Stimulated activated CD4-positive, alpha-beta T cell treated with anti-CD3 and anti-CD28 coated beads, Interleukin-4, amount 100 ng/mL, for 1 hour (primary cell): ENCODE data around the gene SHC2.
"Not testable (repeated sequence)": the region's sequence is repeated elsewhere in the genome, so short reads cannot be mapped to it uniquely, and the experiment has no call there.

Source experiments
- DNase-seq: peaks from one replicate; pipeline ENCODE4 v3.0.0-alpha.2; 2020

The SHC2 gene

DNA sequence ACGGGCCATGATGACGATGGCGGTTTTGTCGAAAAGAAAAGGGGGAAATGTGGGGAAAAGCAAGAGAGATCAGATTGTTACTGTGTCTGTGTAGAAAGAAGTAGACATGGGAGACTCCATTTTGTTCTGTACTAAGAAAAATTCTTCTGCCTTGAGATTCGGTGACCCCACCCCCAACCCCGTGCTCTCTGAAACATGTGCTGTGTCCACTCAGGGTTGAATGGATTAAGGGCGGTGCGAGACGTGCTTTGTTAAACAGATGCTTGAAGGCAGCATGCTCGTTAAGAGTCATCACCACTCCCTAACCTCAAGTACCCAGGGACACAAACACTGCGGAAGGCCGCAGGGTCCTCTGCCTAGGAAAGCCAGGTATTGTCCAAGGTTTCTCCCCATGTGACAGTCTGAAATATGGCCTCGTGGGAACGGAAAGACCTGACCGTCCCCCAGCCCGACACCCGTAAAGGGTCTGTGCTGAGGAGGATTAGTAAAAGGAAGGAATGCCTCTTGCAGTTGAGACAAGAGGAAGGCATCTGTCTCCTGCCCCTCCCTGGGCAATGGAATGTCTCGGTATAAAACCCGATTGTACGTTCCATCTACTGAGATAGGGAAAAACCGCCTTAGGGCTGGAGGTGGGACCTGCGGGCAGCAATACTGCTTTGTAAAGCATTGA, 74.1 kb downstream of the SHC2 start:
- DNase-seq = not testable (repeated sequence)

DNA sequence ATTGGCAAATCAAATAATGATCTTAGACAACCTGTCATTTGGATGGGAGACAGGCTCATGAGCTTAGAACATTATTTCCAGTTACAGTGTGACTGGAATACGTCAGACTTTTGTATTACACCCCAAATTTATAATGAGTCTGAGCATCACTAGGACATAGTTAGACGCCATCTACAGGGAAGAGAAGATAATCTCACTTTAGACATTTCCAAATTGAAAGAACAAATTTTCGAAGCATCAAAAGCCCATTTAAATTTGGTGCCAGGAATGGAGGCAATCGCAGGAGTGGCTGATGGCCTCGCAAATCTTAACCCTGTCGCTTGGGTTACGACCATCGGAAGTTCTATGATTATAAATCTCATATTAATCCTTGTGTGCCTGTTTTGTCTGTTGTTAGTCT, 74.6 kb downstream of the SHC2 start:
- DNase-seq = not testable (repeated sequence)

DNA sequence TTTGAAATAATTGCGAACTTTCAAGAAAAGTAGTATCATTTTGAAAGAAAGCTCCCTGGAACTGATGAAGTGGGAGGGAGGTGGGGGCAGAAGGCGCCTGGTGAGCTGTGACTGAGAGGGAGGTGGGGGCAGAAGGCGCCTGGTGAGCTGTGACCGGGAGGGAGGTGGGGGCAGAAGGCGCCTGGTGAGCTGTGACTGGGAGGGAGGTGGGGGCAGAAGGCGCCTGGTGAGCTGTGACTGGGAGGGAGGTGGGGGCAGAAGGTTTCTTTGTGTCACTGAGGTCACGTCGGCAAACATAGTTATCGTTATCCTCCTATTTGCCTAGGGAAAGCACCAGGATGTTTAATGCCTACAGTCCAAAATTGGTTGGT, 76.0 kb downstream of the SHC2 start:
- no peak for DNase-seq

DNA sequence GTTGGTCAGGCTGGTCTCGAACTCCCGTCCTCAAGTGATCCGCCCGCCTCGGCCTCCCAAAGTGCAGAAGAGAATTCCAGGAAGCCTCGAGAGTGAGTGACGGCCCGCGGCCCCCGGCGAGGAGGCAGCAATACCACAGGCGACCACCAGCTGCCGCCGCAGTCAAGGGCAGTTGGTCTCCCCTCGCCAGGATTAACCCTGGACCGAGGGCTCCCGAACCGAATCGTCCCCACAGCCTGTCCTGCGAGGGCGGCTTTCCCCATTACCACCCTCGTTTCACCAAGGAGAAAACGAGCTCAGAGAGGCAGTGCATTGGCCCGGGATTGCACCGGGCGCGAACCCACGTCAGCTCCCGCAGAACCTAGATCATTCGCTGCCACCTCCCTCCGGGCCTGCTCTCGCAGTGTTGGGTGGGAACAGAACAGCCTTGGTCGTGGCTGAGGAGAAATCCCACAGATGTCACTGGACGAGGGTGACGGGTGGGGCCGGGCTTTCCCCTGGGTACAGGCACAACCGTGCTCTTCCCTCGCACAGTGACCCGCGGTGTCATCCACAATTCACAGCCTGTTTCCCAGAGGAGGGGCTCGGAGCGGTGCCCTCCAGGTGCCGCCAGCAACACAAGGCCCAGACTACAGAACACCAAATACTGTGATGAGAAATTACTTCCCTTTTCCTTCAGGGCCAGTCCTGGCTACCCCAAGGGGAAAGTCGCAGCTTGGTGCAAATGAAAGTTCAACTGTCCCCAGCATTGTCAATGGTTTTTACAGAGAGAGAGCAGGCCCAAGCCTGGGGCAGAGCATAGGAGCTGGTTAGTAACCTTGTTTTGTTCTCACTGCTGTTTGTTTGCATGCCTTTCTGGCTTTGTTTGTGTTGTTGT, 76.7 kb downstream of the SHC2 start:
- no peak for DNase-seq

DNA sequence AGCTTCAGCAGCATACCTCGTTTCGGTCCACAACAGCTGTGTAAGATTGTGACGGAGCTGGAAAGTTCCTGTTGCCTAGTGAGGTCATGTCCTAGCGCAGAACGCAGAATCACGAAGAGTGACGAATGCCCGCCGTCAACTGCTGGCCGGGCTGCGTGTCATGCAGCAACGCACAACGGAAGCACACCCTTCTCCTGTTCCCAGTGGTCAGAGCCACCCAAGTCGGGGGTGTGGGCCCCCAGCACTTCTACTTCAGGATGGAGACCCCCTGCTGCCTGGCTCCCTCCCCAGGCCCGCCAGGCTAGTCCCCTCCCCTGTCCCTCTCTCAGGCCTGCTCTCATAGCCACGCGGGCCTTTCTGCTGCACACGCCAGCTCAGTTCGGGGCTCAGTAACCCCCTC, 77.8 kb downstream of the SHC2 start:
- no peak for DNase-seq

DNA sequence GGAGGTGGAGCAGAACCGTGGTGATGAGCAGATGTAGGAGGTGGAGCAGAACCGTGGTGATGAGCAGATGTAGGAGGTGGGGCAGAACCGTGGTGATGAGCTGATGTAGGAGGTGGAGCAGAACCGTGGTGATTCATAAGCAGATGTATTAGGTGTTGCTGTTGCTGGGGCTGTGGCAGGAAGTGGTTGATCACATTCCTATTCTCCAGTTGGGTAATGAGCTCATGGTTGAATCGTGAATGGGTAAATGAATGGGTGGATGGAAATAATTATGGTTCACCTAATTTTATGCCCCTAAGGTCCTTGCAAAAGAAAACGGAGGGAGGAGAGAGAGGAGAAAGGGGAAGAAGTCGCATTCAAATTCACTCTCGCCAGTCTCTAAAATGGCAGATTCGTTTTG, 78.3 kb downstream of the SHC2 start:
- peak; percentile 27 for DNase-seq

DNA sequence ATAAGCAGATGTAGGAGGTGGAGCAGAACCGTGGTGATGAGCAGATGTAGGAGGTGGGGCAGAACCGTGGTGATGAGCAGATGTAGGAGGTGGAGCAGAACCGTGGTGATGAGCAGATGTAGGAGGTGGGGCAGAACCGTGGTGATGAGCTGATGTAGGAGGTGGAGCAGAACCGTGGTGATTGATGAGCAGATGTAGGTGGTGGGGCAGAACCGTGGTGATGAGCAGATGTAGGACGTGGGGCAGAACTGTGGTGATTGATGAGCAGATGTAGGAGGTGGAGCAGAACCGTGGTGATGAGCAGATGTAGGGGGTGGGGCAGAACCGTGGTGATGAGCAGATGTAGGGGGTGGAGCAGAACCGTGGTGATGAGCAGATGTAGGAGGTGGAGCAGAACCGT, 78.9 kb downstream of the SHC2 start:
- DNase-seq = not testable (repeated sequence)

DNA sequence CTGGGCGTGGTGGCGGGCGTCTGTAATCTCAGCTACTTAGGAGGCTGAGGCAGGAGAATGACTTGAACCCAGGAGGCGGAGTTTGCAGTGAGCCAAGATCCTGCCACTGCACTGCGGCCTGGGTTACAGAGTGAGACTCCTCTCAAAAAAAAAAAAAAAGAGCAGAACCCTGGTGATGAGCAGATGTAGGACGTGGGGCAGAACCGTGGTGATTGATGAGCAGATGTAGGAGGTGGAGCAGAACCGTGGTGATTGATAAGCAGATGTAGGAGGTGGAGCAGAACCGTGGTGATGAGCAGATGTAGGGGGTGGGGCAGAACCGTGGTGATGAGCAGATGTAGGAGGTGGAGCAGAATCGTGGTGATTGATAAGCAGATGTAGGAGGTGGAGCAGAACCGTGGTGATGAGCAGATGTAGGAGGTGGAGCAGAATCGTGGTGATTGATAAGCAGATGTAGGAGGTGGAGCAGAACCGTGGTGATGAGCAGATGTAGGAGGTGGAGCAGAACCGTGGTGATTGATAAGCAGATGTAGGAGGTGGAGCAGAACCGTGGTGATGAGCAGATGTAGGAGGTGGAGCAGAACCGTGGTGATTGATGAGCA, 80.1 kb downstream of the SHC2 start:
- DNase-seq = not testable (repeated sequence)

DNA sequence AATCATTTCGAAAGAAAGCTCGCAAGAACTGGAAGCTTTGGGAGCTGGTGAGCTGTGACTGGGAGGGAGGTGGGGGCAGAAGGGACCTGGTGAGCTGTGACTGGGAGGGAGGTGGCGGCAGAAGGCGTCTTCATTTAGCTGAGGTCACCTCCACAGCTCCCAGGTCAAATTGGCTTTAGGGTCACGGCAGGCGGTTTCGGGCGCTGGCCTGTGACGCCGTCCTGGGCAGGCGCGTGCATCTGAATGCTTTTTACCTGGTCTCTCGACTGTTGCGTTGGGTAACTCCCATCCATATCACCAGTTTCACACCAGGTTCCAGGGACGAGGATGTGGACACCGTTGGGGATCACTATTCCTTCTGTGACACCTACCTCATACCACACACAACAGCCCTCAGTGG, 81.0 kb downstream of the SHC2 start:
- DNase-seq = no peak

DNA sequence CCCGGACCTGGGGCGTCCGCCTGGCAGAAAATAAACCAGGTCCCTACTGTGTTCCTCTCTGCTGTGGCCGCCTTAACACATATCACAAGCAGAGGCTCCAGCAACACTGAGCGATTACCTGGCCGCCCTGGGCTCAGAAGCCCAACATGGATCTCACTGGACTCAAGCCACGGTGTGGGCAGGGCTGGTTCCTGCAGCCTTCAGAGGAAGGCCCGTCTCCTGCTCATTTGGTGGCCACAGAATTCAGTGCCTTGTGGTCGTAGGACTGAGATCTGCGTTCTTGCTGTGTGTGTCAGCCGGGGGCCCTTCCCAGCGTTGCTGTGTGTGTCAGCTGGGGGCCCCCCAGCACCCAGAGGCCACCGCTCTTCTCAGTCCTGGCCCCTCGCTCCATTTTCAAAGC, 82.1 kb downstream of the SHC2 start:
- no peak for DNase-seq

DNA sequence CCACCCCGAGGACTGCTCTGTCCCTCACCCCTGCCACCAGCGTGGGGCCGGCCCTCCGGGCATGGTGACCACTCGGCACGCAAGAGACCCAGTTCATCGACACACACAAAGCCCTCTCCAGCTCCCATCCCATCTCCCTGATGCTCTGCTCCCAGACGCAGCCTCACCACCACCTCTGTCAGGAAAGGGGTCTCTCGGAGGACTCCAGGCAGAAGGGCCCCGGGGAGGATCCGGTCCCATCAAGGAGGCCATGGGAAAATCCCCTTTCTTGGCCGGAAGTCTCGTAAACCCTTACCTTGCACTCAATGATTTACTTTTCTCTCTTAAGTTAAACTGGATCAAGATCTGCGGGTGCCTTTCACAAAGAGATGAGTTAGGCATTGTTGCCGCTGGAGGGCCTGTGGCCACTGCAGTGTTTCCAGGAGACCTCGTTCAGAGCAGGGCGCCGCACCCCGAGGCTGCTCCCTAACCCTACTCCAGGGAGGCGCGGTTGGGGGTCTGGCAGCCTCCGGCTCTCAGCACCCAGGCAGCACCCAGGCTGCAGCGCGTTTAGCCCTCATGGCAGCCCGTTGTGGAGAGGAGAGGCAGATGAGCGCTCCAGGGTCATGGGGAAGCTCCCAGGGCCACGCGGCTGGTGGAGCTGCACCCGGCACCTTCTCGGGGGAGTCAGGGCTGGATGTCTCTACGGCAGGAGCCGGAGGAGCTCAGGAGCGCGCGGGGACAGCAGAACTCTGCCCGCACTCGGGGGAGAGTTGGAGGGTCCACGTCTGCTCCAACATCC, 82.8 kb downstream of the SHC2 start:
- DNase-seq = no peak

DNA sequence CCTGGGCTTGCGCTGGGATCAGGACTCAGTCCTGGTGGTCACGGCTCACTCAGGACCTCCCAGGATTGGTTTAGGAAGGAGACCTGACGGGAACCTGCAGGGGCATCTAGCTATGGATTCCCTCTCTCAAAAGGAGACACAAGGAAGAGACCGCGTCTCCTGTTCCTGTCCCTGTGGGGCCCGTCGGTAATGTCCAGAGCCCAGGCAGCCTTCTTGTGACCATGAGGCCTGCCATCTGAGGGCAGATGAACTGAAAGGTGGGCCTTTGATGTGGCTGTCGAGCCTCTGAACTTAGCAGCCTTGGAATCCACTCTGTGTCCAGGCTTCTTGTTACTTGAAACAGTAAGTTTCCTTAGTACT, 84.7 kb downstream of the SHC2 start:
- DNase-seq = no peak

DNA sequence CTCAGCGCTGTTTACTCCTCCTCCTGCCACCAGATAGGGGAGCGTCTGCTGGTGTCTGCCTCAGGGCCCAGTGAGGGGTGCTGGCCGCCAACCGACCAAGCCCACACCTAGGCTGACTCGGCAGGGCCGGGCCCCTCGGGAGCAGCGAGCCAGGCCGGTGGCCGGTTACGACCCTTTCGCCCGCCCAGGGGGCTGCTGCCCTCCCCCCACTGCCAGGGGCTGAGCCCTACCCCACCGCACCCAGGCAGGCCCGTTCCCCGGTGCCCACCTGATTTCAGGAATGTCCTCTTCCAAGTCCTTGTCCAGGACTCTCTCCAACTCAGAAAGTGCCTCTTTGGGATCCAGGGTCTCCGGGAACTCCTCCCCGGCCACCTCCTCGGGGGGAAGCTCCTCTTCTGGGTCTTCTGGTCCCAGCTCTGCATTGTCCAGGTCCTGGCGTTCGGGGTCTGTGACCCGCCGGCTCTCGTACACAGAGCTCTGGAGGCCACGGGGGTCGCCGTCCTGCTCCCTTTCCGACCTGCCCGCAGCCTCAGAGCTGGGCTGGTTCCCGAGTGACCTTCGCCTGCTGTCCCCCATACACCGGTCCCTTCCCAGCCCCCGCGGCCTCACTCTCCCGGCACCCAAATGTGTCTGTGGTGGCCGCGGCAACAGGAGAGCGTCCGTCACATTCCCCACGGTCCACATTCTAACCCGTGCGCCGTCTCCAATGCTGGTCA, 85.3 kb downstream of the SHC2 start:
- DNase-seq = no peak

DNA sequence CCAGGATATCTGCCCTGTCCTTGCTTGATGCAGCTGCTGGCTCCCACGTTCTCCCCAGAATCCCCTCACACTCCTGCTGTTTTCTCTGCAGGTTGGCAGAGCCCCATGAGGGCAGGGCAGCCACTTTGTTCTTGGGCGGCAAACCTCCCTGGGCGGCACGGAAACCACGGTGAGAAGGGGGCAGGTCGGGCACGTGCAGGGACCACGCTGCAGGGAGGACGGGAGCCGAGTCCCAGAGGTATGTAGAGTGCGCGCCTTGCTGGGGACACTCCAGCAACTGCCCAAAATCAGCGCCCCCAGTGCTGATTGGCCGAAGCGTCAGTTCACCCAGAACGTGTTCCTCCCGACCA, 86.0 kb downstream of the SHC2 start:
- no peak for DNase-seq

DNA sequence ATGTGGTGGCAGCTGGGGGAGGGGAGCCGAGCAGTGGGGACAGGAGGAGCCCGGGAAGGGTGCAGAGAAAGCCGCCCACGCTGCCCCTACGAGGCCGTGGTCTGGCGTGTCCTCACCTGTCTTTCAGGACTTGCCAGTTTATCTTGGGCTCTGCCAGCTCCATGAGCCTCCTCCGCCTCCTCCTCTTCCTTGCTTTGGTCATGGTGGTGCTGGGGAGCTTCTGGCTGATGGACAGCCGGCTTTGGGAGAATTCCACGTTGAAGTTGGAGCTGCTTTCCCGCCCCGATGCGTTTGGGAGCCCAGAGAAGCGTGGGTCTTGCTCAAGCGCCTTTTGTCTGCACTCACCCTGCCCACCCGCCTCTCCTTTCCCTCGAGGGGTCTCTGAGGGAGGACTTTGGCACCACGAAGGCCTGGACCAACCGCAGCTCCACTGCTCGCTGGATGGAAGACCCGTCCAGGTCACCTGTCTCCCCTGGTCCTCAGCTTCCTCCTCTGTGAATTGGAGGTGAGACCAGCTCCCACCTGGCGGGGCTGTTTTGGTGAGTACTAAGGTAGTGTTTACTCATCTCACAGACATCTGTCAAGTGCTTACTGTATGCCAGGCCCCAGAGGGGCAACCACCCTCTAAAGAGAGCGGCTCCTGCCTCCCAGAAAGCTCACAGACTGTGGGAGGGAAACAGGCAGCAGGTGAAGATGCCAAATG, 86.5 kb downstream of the SHC2 start:
- DNase-seq = no peak

DNA sequence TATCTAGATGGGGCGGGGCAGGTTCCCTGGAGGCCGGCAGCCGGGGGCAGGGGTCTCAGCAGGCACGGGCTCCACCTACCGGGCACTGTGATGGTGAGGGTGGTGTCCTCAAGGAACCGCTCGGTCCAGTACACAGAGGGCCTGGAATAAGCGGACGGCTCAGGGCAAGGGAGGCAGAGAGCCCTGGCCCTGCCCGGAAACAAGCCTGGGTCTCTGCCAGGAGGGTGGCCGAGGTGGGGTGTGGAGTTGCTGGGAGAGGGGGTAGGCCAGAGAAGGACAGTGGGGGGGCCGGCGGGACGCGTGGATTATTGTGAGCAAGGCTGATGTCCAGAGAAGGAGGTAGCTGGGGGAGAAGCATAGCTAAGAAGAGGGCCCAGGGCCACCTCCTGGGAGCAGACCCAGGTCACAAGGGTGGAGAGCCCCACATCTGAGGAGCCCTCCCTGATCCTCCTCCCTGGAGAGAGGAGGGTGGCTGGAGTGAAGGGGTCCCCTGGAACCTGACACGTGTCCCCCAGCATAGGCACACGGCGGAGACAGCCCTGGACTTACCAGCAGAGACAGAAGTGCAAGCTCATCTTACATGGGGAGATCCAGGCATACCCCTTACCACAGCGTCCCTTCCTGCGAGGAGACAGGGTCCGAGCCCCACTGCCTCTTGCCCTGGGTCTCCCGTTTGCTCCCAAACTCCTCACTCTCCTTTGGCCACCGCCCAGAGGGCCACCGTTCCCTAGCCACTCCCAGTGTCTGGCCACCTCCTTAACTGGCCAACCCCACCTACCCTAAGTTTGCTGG, 87.2 kb downstream of the SHC2 start:
- DNase-seq = no peak

DNA sequence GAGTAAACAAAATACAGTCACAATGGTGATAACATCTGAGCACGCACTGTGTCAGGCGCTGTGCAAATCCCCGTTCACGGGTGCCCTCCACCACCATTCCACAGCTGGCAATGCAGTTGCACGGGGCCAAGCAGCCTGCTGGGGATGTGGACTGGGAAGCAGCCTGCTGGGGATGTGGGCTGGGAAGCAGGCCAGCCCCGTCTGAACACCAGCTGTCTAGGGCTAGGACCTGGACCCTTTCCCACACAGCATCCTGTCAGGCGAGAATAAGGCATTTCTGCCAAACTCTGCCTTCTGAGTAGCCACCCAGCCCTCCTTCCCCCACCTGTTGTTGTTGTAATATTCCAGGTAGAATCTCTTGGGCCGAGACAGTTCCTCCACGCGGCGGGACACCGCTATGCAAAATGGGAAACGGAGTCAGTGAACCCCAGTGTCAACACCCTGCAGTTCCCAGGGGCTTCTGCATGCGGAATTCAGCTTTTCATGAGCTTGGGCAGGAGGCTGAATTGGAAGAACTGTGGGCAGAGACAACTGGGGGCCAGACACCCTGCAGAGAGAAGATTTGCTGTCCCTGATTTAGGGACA, 88.4 kb downstream of the SHC2 start:
- DNase-seq = no peak

DNA sequence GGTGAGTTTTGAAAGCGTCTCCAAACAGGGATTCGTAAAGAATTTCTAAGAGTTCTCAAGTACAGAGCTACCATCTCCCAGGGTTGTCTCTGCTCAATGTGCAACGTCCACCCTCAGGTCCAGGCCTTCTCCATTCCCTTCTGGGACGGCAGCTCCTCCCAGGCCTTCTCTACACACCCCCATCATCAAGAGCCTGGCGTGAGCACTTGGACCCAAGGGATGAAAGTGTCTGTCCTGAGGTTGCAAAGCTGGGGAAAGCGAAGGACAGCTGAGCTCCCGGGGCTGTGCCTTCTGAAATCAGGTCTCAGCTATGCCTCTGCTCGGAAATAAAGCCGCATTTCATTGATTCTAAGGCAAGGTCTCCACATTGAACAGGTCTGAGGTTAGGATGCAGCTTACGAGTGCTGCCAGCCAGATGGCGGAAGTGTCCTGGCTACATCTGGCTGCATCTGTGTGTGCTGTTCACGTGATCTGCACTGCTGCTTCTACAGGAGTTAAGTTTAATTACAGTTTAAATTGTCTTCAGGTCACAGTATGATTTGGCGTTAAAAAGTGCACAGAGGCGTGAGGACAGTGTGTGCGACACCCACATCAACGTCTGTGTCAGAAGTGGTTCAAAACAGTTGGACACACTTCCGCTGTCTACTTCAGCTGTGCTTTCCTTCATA, 89.2 kb downstream of the SHC2 start:
- DNase-seq = no peak

DNA sequence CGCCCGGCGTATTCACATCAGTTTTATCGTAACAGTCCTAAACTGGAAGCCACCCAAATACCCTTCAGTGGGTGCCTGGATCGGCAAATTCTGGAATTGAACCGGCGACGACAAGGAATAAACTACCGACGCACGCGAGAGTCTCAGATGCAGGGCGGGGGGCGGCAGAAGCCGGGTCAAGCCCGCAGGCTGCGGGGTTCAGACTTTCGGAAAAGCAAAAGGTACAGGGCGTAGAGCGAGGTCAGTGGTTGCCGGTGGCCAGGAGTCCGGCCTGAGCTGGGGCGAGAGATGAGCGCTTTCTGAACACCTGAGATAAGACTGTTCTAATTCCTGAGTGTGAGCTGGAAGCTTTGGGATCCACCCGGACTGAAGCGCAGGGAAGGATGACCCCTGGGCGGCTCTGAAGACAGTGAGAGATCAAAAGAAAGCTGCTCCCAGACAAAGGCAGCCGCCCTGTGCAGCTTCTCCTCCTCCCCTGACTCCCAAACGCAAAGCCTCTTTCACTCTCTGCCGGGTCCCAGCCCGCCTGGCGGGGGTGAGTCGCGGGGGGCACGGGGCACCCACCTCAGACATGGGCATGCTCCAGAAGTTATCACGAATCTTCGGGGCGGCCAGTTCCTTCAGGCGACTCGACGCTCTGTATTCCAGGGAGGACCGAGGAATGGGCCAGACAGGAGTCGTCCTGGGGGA, 90.0 kb downstream of the SHC2 start:
- no peak for DNase-seq

DNA sequence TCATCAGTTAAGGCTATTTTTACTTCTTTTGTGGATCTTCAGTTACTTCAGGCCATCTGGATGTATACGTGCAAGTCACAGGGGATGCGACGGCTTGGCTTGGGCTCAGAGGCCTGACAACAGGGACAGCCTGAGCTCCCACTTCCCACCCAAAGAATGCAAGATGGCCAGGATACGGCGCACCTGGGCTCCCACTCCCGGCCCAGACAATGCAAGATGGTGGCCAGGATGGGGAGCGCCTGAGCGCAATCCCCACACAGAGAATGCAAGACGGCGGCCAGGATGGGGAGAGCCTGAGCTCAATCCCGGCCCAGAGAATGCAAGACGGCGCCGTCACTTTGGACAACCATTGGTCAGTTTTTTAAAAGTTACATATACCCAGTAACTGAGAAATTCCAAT, 91.0 kb downstream of the SHC2 start:
- no peak for DNase-seq
